Islet of Langerhans (tissue), 1 donor: Measurements from ENCODE around the gene THRSP.
"Not testable (repeated sequence)": the region's sequence is repeated elsewhere in the genome, so short reads cannot be mapped to it uniquely, and the experiment has no call there.

Experiments
- FAIRE-seq: peaks from one replicate; lab custom pipeline; 2011; peaks lifted over from hg19 to GRCh38; lab: Jason Lieb, UNC

THRSP gene

GRCh38 chr11:78063440-78064181, at the start of gene THRSP:
Gene THRSP, plus strand, starts transcription at chr11:78063861. Its CDS starts 21 bp downstream, at chr11:78063882.
- no peak for FAIRE-seq

GRCh38 chr11:78014937-78015520, 48.6 kb upstream of the THRSP start:
- not testable (repeated sequence) for FAIRE-seq

DNA sequence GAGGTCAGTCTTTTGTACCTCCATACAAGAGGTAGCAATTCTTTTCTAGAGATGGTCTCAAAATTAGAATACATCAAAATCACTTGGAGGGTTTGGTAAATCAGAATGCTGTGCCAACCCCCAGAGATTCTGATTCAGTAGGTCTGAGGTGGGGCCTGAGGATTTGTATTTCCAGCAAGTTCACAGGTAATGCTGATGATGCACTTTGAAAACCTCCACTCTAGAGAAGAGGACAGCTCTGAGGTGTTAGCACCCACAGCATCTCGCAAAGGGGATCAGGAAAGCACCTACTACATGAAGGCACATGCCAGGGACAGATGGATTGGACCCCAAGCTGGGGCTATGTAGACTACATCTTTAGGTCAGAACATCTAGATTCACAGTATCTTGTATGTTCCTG, 47.8 kb upstream of the THRSP start:
- FAIRE-seq = no peak

DNA sequence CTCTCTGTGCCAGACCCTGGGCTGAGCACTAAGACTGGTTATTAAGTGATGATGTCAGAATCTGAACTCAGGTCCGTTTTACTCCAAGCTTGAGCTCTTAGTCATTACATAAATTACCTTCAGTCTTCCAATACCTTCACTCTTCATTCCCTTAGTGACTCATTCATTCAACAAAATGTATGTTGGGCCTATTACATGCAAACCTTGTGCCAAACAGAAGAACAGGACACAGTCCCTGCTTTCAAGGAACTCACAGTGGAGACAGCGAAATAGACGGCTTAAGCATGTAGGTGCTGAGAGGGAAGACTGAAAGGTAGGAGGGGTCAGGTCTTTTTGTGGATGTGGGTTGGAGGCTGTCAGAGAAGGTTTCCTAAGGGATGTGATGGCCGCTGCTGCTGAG, 43.9 kb upstream of the THRSP start:
- no peak for FAIRE-seq

DNA sequence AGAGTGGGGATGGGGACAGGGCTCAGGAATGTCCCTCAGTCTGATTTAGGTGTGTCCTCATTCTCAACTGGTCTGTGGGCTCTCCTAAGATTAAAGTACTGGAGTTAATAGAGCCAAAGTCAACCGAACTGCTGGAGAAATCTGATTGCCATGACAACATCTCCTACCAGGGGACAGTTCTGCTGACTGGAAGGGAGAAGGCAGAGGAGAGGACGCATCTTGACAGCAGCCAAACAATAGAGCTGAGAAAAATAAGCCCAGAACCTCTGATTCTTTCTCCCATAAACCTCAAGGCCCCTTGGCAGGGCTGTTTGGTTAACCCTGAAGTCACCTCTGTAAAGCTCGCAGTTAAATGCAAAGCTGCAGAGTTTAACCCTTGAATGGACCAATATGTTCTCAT, 43.4 kb upstream of the THRSP start:
- FAIRE-seq = no peak

DNA sequence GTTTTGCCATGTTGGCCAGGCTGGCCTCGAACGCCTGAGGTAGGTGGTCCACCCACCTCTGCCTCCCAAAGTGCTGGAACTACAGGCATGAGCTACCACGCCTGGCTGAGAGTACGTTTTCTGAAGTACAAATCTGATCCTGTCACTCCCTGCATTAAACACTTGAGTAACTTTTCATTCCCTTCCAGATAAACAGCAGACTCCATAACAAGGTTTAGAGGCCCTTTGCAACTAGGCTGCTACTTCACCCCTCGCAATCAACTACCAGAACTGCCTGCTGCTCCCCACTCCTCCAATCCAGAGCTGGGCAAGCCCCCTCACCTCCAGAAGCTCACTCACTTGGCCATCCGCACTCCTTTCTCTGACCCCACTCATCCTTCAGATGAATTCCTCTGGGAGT, 42.0 kb upstream of the THRSP start:
- no peak for FAIRE-seq

DNA sequence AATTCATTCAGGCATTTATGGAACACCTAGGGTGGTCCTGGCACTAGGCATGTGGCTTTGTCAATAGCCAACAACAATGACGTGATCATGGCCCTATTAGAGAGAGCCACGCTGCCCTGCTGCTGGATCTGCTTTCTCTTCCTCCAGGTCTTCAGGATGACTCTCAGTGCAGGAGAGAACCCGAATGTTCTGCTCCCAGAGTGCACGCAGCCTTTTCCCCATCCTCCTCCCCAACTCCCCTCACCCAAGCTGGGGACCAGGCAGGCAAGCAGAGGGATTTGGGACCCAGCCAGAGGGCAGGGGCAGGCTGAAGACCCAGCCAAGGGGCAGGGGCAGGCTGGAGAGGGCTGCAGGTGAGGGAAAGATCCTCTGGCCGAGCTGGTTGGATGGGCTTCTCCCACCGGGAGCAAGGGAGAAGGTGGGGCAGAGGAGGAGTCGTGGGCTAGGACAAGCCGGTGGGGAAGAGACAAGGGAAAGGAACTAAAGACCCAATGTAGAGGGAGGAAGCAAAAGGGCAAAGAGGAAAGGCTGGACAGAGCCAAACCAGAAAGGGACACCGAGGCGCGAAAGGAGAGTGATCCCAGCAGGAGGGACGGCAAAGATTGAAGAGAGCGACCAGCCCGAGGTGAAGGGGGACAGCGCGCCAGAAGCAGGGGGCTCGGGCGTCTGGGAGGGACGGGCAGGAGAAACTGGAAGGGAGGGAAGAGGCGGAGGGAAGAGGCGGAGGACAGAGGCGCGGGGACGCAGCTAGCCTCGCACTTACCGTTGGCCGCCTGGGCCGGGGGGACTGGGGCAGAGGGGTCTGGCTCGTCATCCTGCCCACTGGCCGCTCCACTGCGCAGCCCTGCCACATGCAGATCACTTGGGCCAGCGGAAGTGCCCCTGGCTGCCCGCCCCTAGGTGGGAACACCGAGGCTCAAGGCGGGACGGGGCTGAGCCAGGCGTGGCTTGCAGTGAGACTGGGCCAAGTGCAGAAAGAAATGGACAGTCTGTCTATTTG, 41.0 kb upstream of the THRSP start, which contains the start of gene KCTD14:
Gene KCTD14 (minus strand): TSS at position 880 of the 1,000 bp plus-strand sequence. CDS start 27 bp downstream, at position 853.
- FAIRE-seq = no peak

DNA sequence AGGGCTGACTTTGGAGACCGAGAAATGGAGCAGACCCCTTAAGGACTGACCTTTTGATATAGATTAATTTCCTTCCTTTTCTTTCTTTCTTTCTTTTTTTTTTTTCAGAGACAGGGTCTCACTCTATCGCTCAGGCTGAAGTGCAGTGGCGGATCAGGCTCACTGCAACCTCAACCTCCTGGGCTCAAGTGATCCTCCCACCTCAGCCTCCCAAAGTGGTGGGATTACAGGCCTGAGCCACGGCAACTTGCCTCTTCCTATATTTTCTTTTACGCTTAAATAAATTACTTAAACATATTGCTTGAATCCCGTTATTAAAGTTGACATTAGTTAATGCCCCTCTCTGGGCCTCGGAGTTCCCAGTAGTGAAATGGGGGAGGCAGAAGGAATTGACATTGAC, 40.2 kb upstream of the THRSP start:
- no peak for FAIRE-seq

GRCh38 chr11:78025378-78025777, 38.3 kb upstream of the THRSP start:
- FAIRE-seq = no peak

DNA sequence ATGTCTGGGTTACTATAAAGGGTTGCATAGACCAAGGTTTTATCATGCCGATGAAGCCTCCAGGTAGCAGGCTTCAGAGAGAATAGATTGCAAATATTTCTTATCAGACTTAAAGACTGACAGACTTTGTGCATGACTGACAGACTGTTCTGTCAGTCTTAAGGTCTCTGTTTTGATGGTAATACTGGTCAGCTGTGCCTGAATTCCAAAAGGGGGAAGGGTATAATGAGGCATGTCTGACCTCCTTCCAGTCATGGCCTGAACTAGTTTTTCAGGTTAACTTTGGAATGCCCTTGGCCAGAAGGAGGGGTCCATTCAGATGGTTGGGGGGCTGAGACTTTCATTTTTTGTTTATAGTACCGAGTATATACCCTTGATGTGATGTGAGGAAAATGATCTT, 35.9 kb upstream of the THRSP start:
- FAIRE-seq = no peak

DNA sequence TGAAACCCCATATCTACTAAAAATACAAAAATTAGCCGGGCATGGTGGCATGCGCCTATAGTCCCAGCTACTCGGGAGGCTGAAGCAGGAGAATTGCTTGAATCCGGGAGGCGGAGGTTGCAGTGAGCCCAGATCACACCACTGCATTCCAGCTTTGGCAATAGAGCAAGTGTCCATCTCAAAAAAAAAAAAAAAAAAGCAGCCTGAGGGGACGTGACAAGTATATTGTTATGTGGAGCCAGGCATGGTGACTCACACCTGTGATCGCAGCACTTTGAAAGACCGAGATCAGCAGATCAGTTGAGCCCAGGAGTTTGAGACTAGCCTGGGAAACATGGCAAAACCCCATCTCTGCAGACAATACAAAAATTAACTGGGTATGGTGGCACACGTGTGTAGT, 35.2 kb upstream of the THRSP start:
- not testable (repeated sequence) for FAIRE-seq

- no peak for FAIRE-seq
These were observed 33.0 kb upstream of the THRSP start for GRCh38 chr11:78030429-78031325.

DNA sequence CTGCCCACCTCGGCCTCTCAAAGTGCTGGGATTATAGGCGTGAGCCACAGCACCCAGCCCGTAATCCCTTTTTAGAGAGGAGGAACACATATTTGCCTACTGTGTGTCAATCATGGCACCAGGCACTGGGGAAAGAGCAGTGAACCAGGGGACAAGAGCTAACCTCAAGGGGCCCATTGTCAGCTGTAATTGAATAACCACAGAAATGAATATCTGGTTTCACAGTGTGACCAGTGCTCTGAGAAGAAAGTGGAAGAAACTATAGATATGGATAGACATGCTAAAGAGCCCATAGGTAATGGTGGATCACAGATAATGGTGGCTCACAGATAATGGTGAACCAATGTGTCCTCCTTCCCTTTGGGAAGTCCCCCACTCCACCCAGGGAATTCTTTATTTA, 32.0 kb upstream of the THRSP start:
- no peak for FAIRE-seq

DNA sequence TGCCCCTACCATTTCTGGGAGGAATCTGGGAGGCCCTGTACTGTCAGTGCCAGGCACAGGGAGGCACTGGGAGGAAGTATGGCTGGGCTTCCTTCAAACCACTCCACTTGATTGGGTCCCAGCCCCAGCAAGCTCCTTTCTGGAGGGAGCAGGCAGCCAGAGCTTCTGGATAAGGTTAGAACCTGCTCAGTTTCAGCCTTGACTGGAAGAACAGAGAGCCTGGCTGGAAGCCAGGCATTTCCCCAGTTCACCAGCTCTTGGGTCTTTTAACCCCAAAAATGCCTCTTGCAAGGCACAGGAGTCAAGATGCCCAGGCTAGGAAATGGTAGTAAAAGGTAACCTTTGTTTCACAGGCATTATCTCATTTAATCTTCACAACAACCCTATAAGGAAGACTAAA, 31.6 kb upstream of the THRSP start:
- no peak for FAIRE-seq

DNA sequence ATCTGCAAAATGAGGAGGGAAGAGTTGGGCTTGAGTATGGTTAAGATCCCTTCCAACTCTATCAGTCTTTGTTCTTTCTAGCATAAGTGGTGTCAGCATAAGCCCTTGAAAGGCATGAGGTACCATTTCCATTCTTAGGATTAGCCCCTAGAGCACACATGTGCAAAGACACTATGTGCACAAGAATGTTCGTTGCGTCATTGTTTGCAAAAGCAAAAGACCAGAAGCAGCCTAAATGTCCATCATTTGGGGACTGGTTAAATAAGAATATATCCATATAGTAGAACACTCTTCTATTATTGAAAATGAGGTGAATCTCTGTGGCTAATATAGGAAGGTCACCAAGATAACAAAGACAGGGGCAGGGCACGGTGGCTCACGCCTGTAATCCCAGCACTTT, 30.6 kb upstream of the THRSP start:
- no peak for FAIRE-seq

- FAIRE-seq = no peak
These were observed 29.0 kb upstream of the THRSP start for GRCh38 chr11:78034623-78035022.

DNA sequence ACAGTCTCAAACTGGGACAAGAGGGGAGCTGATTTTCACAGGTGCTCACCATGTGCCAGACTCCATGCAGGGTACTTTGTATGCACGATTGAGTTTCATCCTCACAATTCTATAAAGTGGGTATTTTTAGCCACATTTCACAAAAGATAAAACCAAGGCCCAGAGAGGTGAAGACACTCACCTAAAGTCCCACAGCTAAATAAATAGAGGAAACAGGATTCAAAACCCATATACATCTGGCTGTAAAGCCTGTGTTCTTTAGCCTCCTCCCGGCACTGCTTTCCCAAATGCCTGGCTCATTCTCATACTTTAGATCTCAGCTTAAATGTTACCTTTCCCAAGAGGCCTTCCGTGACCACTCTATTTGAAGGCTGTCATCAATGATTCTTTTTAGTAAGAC, 27.3 kb upstream of the THRSP start:
- no peak for FAIRE-seq

GRCh38 chr11:78037056-78037455, 26.6 kb upstream of the THRSP start:
- FAIRE-seq = no peak

- no peak for FAIRE-seq
These were observed 25.6 kb upstream of the THRSP start for GRCh38 chr11:78037825-78038620.

- FAIRE-seq = no peak
These were observed 24.9 kb upstream of the THRSP start for GRCh38 chr11:78038697-78039313.
